HG03095 (cell line): Measurements from ENCODE around the gene AGTRAP.

ENCODE experiments used
- ATAC-seq: cut with Tn5 transposase; IDR thresholded peaks from one replicate; pipeline ENCODE4 v1.9.1; 2021; ENCODE audit warnings: moderate library complexity; ENCODE audit not compliant: unreplicated experiment

Gene AGTRAP

GRCh38 chr1:11757047-11757446, 21.1 kb downstream of the AGTRAP start:
- no peak for ATAC-seq

- no peak for ATAC-seq
Measured at GRCh38 chr1:11759791-11760190, 23.9 kb downstream of the AGTRAP start.

- ATAC-seq = no peak
Measured at GRCh38 chr1:11761285-11761684, 25.3 kb downstream of the AGTRAP start.

- ATAC-seq = no peak
Measured at GRCh38 chr1:11761988-11762406, 26.1 kb downstream of the AGTRAP start, which contains the start of gene C1orf167. C1orf167 (plus strand) TSS chr1:11762193; CDS start chr1:11764401, 2,208 bp downstream.

- ATAC-seq = no peak
Measured at GRCh38 chr1:11764115-11764514, 28.2 kb downstream of the AGTRAP start.

GRCh38 chr1:11764519-11764918, 28.6 kb downstream of the AGTRAP start:
- ATAC-seq = no peak

GRCh38 chr1:11765661-11766428, 29.9 kb downstream of the AGTRAP start:
- no peak for ATAC-seq

- no peak for ATAC-seq
Measured at GRCh38 chr1:11766429-11766776, 30.5 kb downstream of the AGTRAP start.

- ATAC-seq = no peak
Measured at GRCh38 chr1:11767922-11768704, 32.2 kb downstream of the AGTRAP start.

GRCh38 chr1:11768821-11769220, 32.9 kb downstream of the AGTRAP start:
- ATAC-seq = no peak

GRCh38 chr1:11769274-11769673, 33.3 kb downstream of the AGTRAP start:
- no peak for ATAC-seq

- no peak for ATAC-seq
Measured at GRCh38 chr1:11770011-11770410, 34.1 kb downstream of the AGTRAP start.

- no peak for ATAC-seq
Measured at GRCh38 chr1:11771481-11772043, 35.6 kb downstream of the AGTRAP start.

GRCh38 chr1:11772458-11772857, 36.5 kb downstream of the AGTRAP start:
- ATAC-seq = no peak

- ATAC-seq = no peak
Measured at GRCh38 chr1:11774753-11775152, 38.8 kb downstream of the AGTRAP start.

- no peak for ATAC-seq
Measured at GRCh38 chr1:11777658-11778322, 41.9 kb downstream of the AGTRAP start.

- no peak for ATAC-seq
Measured at GRCh38 chr1:11778336-11778735, 42.4 kb downstream of the AGTRAP start.

GRCh38 chr1:11778844-11779623, 43.1 kb downstream of the AGTRAP start:
- ATAC-seq = no peak

GRCh38 chr1:11779715-11780379, 43.9 kb downstream of the AGTRAP start:
- no peak for ATAC-seq
